ENCODE data around the gene TCF25.

The TCF25 gene

GRCh38 chr16:89898201-89898967 lies 25.0 kb downstream of the TCF25 start:
- no peak for DNase-seq (ENCODE audit: low spot score)
- H3K36me3 Mint-ChIP-seq (ENCODE audit: low read depth) = peaks cover 33% of the 10 kb centered on the region
- H3K4me1 Mint-ChIP-seq (ENCODE audit: low read depth) = no peaks in the 10 kb centered on the region
- no peaks in the 10 kb centered on the region for H3K27me3 Mint-ChIP-seq (ENCODE audit: low read depth)
- no peak overlapping the region for H3K4me3 Mint-ChIP-seq
- no peaks in the 10 kb centered on the region for H3K9me3 Mint-ChIP-seq
- no peak overlapping the region for H3K27ac Mint-ChIP-seq

- no peak overlapping the region for H3K27ac Mint-ChIP-seq
- H3K36me3 Mint-ChIP-seq (ENCODE audit: low read depth) = peaks cover 35% of the 10 kb centered on the region
- no peak for DNase-seq (ENCODE audit: low spot score)
- H3K27me3 Mint-ChIP-seq (ENCODE audit: low read depth) = no peaks in the 10 kb centered on the region
- no peak overlapping the region for H3K4me3 Mint-ChIP-seq
- no peaks in the 10 kb centered on the region for H3K4me1 Mint-ChIP-seq (ENCODE audit: low read depth)
- no peaks in the 10 kb centered on the region for H3K9me3 Mint-ChIP-seq
These were observed 26.6 kb downstream of the TCF25 start for GRCh38 chr16:89899879-89900481.

- Mint-ChIP-seq H3K27me3 (ENCODE audit: low read depth) (no peaks in the 10 kb centered on the region), H3K27ac (no peak overlapping the region), H3K9me3 (no peaks in the 10 kb centered on the region), H3K4me1 (ENCODE audit: low read depth) (no peaks in the 10 kb centered on the region), H3K36me3 (ENCODE audit: low read depth) (peaks cover 36% of the 10 kb centered on the region), H3K4me3 (no peak overlapping the region)
- no peak for DNase-seq (ENCODE audit: low spot score)
These were observed 27.5 kb downstream of the TCF25 start for GRCh38 chr16:89900885-89901284.

- H3K27me3 Mint-ChIP-seq (ENCODE audit: low read depth) = no peaks in the 10 kb centered on the region
- DNase-seq (ENCODE audit: low spot score) = no peak
- no peak overlapping the region for H3K27ac Mint-ChIP-seq
- no peaks in the 10 kb centered on the region for H3K9me3 Mint-ChIP-seq
- H3K4me1 Mint-ChIP-seq (ENCODE audit: low read depth) = no peaks in the 10 kb centered on the region
- H3K36me3 Mint-ChIP-seq (ENCODE audit: low read depth) = peaks cover 42% of the 10 kb centered on the region
- H3K4me3 Mint-ChIP-seq = no peak overlapping the region
These were observed 29.6 kb downstream of the TCF25 start for GRCh38 chr16:89902980-89903379.

- no peaks in the 10 kb centered on the region for H3K4me1 Mint-ChIP-seq (ENCODE audit: low read depth)
- H3K36me3 Mint-ChIP-seq (ENCODE audit: low read depth) = peaks cover 36% of the 10 kb centered on the region
- H3K27ac Mint-ChIP-seq = no peak overlapping the region
- no peak for DNase-seq (ENCODE audit: low spot score)
- H3K9me3 Mint-ChIP-seq = no peaks in the 10 kb centered on the region
- no peaks in the 10 kb centered on the region for H3K27me3 Mint-ChIP-seq (ENCODE audit: low read depth)
- H3K4me3 Mint-ChIP-seq = no peak overlapping the region
These were observed 30.6 kb downstream of the TCF25 start for GRCh38 chr16:89903908-89904515.

- H3K36me3 Mint-ChIP-seq (ENCODE audit: low read depth) = peaks cover 32% of the 10 kb centered on the region
These were observed 31.5 kb downstream of the TCF25 start for GRCh38 chr16:89904606-89905510.

GRCh38 chr16:89905511-89906139 lies 32.2 kb downstream of the TCF25 start:
- H3K4me1 Mint-ChIP-seq (ENCODE audit: low read depth) = no peaks in the 10 kb centered on the region
- no peak for DNase-seq (ENCODE audit: low spot score)
- no peaks in the 10 kb centered on the region for H3K9me3 Mint-ChIP-seq
- no peak overlapping the region for H3K27ac Mint-ChIP-seq
- H3K36me3 Mint-ChIP-seq (ENCODE audit: low read depth) = peaks cover 34% of the 10 kb centered on the region
- H3K4me3 Mint-ChIP-seq = no peak overlapping the region
- H3K27me3 Mint-ChIP-seq (ENCODE audit: low read depth) = no peaks in the 10 kb centered on the region

More at GRCh38 chr16:89904606-89905510, 31.5 kb downstream of the TCF25 start:
- no peak for DNase-seq (ENCODE audit: low spot score)
- no peak overlapping the region for H3K4me3 Mint-ChIP-seq
- H3K4me1 Mint-ChIP-seq (ENCODE audit: low read depth) = no peaks in the 10 kb centered on the region
- no peak overlapping the region for H3K27ac Mint-ChIP-seq
- H3K9me3 Mint-ChIP-seq = no peaks in the 10 kb centered on the region
- H3K27me3 Mint-ChIP-seq (ENCODE audit: low read depth) = no peaks in the 10 kb centered on the region

GRCh38 chr16:89906140-89907025 lies 33.0 kb downstream of the TCF25 start:
- no peak for DNase-seq (ENCODE audit: low spot score)
- Mint-ChIP-seq H3K9me3 (no peaks in the 10 kb centered on the region), H3K36me3 (ENCODE audit: low read depth) (peaks cover 38% of the 10 kb centered on the region), H3K4me3 (no peak overlapping the region), H3K27me3 (ENCODE audit: low read depth) (no peaks in the 10 kb centered on the region), H3K4me1 (ENCODE audit: low read depth) (no peaks in the 10 kb centered on the region), H3K27ac (no peak overlapping the region)

GRCh38 chr16:89907055-89907814 lies 33.8 kb downstream of the TCF25 start:
- Mint-ChIP-seq H3K4me1 (ENCODE audit: low read depth) (no peaks in the 10 kb centered on the region), H3K27ac (no peak overlapping the region), H3K27me3 (ENCODE audit: low read depth) (no peaks in the 10 kb centered on the region), H3K36me3 (ENCODE audit: low read depth) (peaks cover 43% of the 10 kb centered on the region), H3K9me3 (no peaks in the 10 kb centered on the region), H3K4me3 (no peak overlapping the region)
- DNase-seq (ENCODE audit: low spot score) = no peak

- Mint-ChIP-seq H3K27ac (no peak overlapping the region), H3K9me3 (no peaks in the 10 kb centered on the region), H3K4me3 (no peak overlapping the region), H3K36me3 (ENCODE audit: low read depth) (peaks cover 47% of the 10 kb centered on the region), H3K4me1 (ENCODE audit: low read depth) (no peaks in the 10 kb centered on the region), H3K27me3 (ENCODE audit: low read depth) (no peaks in the 10 kb centered on the region)
- DNase-seq (ENCODE audit: low spot score) = no peak
These were observed 34.8 kb downstream of the TCF25 start for GRCh38 chr16:89908236-89908635.

GRCh38 chr16:89909777-89910716 lies 36.7 kb downstream of the TCF25 start:
- H3K27me3 Mint-ChIP-seq (ENCODE audit: low read depth) = no peaks in the 10 kb centered on the region
- H3K27ac Mint-ChIP-seq = no peak overlapping the region
- peak; percentile 58 for DNase-seq (ENCODE audit: low spot score)
- H3K36me3 Mint-ChIP-seq (ENCODE audit: low read depth) = peaks cover 56% of the 10 kb centered on the region
- H3K9me3 Mint-ChIP-seq = no peaks in the 10 kb centered on the region
- H3K4me3 Mint-ChIP-seq = no peak overlapping the region
- H3K4me1 Mint-ChIP-seq (ENCODE audit: low read depth) = no peaks in the 10 kb centered on the region

Data from T-helper 2 cell treated with Interferon-gamma antibody and Interleukin-4, amounts not matched to agents 5 μg/mL and 100 μg/mL, for 36 hours (primary cell).